H9 (cell line): Measurements from ENCODE around the gene DTD1. TPM values are rescaled to one million over a fixed set of nuclear protein-coding genes. Genes with fewer than 3 reads are reported as not detected.

Experiments
- DNase-seq: peaks from one replicate; pipeline ENCODE4 v3.0.0-alpha.2; 2017
- H2AFZ ChIP-seq: one replicate; pipeline ENCODE4 v1.6.1; 2013; ENCODE audit warnings: mild to moderate bottlenecking, low read length, control low read depth, moderate library complexity
- H2AK5ac ChIP-seq: 2 replicates; pipeline ENCODE4 v1.6.1; 2013; ENCODE audit warnings: low read length, control low read depth, mixed read lengths; ENCODE audit not compliant: insufficient read length
- H2BK120ac ChIP-seq: one replicate; pipeline ENCODE4 v1.6.1; 2013; ENCODE audit warnings: low read depth, mild to moderate bottlenecking, low read length, control low read depth, inconsistent platforms; ENCODE audit not compliant: poor library complexity, severe bottlenecking
- H2BK12ac ChIP-seq: 2 replicates; pipeline ENCODE4 v1.6.1; 2013; ENCODE audit warnings: low read length, control low read depth, mixed read lengths, low read depth; ENCODE audit not compliant: insufficient read length
- H2BK15ac ChIP-seq: 2 replicates; pipeline ENCODE4 v1.6.1; 2013; ENCODE audit warnings: low read depth, low read length, control low read depth
- H2BK20ac ChIP-seq: one replicate; pipeline ENCODE4 v1.6.1; 2013; ENCODE audit warnings: low read depth, mild to moderate bottlenecking, low read length, control low read depth, inconsistent platforms; ENCODE audit not compliant: poor library complexity, severe bottlenecking
- H2BK5ac ChIP-seq: 2 replicates; pipeline ENCODE4 v1.6.1; 2013; ENCODE audit warnings: low read length, control low read depth, mixed read lengths; ENCODE audit not compliant: insufficient read length
- H3K14ac ChIP-seq: 2 replicates; pipeline ENCODE4 v1.6.1; 2013; ENCODE audit warnings: low read length, control low read depth; ENCODE audit not compliant: insufficient read depth
- H3K18ac ChIP-seq: 2 replicates; pipeline ENCODE4 v1.6.1; 2013; ENCODE audit warnings: low read depth, mild to moderate bottlenecking, mixed read lengths, low read length, control low read depth; ENCODE audit not compliant: insufficient read length
- H3K23ac ChIP-seq: 2 replicates; pipeline ENCODE4 v1.6.1; 2013; ENCODE audit warnings: low read length, control low read depth, mixed read lengths, low read depth; ENCODE audit not compliant: insufficient read length
- H3K23me2 ChIP-seq: 2 replicates; pipeline ENCODE4 v1.6.1; 2013; ENCODE audit warnings: low read depth, mild to moderate bottlenecking, mixed read lengths, low read length, control low read depth; ENCODE audit not compliant: insufficient read length, poor library complexity, severe bottlenecking
- H3K27ac ChIP-seq: 2 replicates; pipeline ENCODE4 v1.5.1; 2013; ENCODE audit warnings: low read length, control low read depth, mixed read lengths, low read depth; ENCODE audit not compliant: insufficient read length
- H3K27me3 ChIP-seq: 2 replicates; pipeline ENCODE4 v1.6.1; 2013; ENCODE audit warnings: low read length, control low read depth, inconsistent platforms; ENCODE audit not compliant: insufficient read depth
- H3K4ac ChIP-seq: 2 replicates; pipeline ENCODE4 v1.6.1; 2013; ENCODE audit warnings: low read depth, mild to moderate bottlenecking, control low read depth, inconsistent platforms, low read length, moderate library complexity
- H3K4me1 ChIP-seq: 2 replicates; pipeline ENCODE4 v1.6.1; 2013; ENCODE audit warnings: low read length, control low read depth, inconsistent platforms; ENCODE audit not compliant: insufficient read depth
- H3K4me2 ChIP-seq: 2 replicates; pipeline ENCODE4 v1.6.1; 2013; ENCODE audit warnings: low read length, control low read depth, mixed read lengths; ENCODE audit not compliant: insufficient read length, insufficient read depth
- H3K56ac ChIP-seq: 2 replicates; pipeline ENCODE4 v1.6.1; 2013; ENCODE audit warnings: low read depth, mild to moderate bottlenecking, mixed read lengths, low read length, control low read depth; ENCODE audit not compliant: insufficient read length
- H3K79me1 ChIP-seq: 2 replicates; pipeline ENCODE4 v1.6.1; 2013; ENCODE audit warnings: low read depth, mild to moderate bottlenecking, moderate library complexity, low read length, control low read depth, inconsistent platforms; ENCODE audit not compliant: insufficient read depth, poor library complexity, severe bottlenecking
- H3K79me2 ChIP-seq: 2 replicates; pipeline ENCODE4 v1.6.1; 2013; ENCODE audit warnings: low read length, control low read depth, inconsistent platforms; ENCODE audit not compliant: insufficient read depth
- H3K9ac ChIP-seq: 2 replicates; pipeline ENCODE4 v1.6.1; 2013; ENCODE audit warnings: low read length, control low read depth, mixed read lengths; ENCODE audit not compliant: insufficient read length; ENCODE audit errors: extremely low read depth
- H3K9me3 ChIP-seq: one replicate; pipeline ENCODE4 v1.6.1; 2013; ENCODE audit warnings: low read depth, low read length, inconsistent platforms; ENCODE audit not compliant: control insufficient read depth
- H3T11ph ChIP-seq: one replicate; pipeline ENCODE4 v1.6.1; 2013; ENCODE audit warnings: mild to moderate bottlenecking, low read length, control low read depth, inconsistent platforms
- H4K20me1 ChIP-seq: one replicate; pipeline ENCODE4 v1.6.1; 2013; ENCODE audit not compliant: control insufficient read depth, insufficient read length, insufficient read depth
- H4K5ac ChIP-seq: 2 replicates; pipeline ENCODE4 v1.6.1; 2013; ENCODE audit warnings: low read depth, mild to moderate bottlenecking, mixed read lengths, low read length, control low read depth; ENCODE audit not compliant: insufficient read length
- H4K8ac ChIP-seq: replicated peaks from 2 replicates; pipeline ENCODE4 v1.6.1; 2013; ENCODE audit warnings: low read length, control low read depth, mixed read lengths, low read depth; ENCODE audit not compliant: insufficient read length
- H4K91ac ChIP-seq: 2 replicates; pipeline ENCODE4 v1.6.1; 2013; ENCODE audit warnings: low read depth, mild to moderate bottlenecking, moderate library complexity, mixed read lengths, low read length, control low read depth; ENCODE audit not compliant: insufficient read length
- H3K27ac Mint-ChIP-seq, 3 experiments: 2 replicates in 2 of 3; 3 replicates in 1 of 3; pipeline ENCODE4 v1.8.0; 2020 to 2021; ENCODE audit warnings: mixed read lengths in 3 of 3, mild to moderate bottlenecking in 1 of 3, moderate library complexity in 1 of 3
- H3K27me3 Mint-ChIP-seq: 2 replicates; pipeline ENCODE4 v1.8.0; 2021; ENCODE audit warnings: low read depth, mild to moderate bottlenecking, moderate library complexity, mixed read lengths
- H3K36me3 Mint-ChIP-seq, 3 experiments: 2 replicates in 2 of 3; 3 replicates in 1 of 3; pipeline ENCODE4 v1.8.0; 2020 to 2021; ENCODE audit warnings: low read depth in 3 of 3, mixed read lengths in 3 of 3; ENCODE audit not compliant: insufficient read depth in 1 of 3
- H3K4me1 Mint-ChIP-seq, 2 experiments: 2 replicates each; pipeline ENCODE4 v1.8.0; 2020; ENCODE audit warnings: mixed read lengths in 2 of 2
- H3K4me3 Mint-ChIP-seq, 2 experiments: 2 replicates in 1 of 2; 3 replicates in 1 of 2; pipeline ENCODE4 v1.8.0; 2020 to 2021; ENCODE audit warnings: mild to moderate bottlenecking in 2 of 2, mixed read lengths in 2 of 2, moderate library complexity in 1 of 2
- H3K9me3 Mint-ChIP-seq, 2 experiments: 2 replicates in 1 of 2; 3 replicates in 1 of 2; pipeline ENCODE4 v1.8.0; 2020; ENCODE audit warnings: mild to moderate bottlenecking in 2 of 2, mixed read lengths in 2 of 2, moderate library complexity in 1 of 2
- WGBS: extraction: QIAGEN DNeasy Blood & Tissue Kit; methylation state at CpG from one replicate; pipeline ENCODE4 v1.1.7; 2013; ENCODE audit warnings: missing lambda C conversion rate, low lambda C conversion rate, mixed read lengths; ENCODE audit not compliant: insufficient read length; ENCODE audit errors: extremely low coverage; 5-methylcytosine and 5-hydroxymethylcytosine counted together
- total RNA-seq: library from RNA; stranded (reverse); gene quantifications from 2 replicates; pipeline ENCODE4 v1.2.1, GENCODE V29; 2021
- TF ChIP-seq, protein P1 (sequence below): fragments of 200-600 bp; sonication (generic); conservative IDR thresholded peaks from 3 replicates; pipeline ENCODE4 v1.8.0; 2021; ENCODE audit warnings: antibody characterized with exemption, mild to moderate bottlenecking

The DTD1 gene
- total RNA-seq, 1 experiment from 2014 or later = 62.0 TPM

GRCh38 chr20:18677126-18677525 lies 89.3 kb downstream of the DTD1 start:
- H2BK20ac ChIP-seq = no peak overlapping the region
- no peaks in the 10 kb centered on the region for H3K27me3 ChIP-seq
- no peak overlapping the region for H3K14ac ChIP-seq
- no CpG with 5 or more reads among the region's 4 CpGs for WGBS
- H3K23ac ChIP-seq = no peak overlapping the region
- H2BK120ac ChIP-seq = no peak overlapping the region
- no peaks in the 10 kb centered on the region for H3K79me1 ChIP-seq
- no peak overlapping the region for H3K27ac ChIP-seq
- no peak overlapping the region for H4K91ac ChIP-seq
- peaks cover 5% of the 10 kb centered on the region; the same call in 1 of the 2 replicates for H3K4me1 ChIP-seq
- no peak overlapping the region for H3K4me3 Mint-ChIP-seq
- H2BK5ac ChIP-seq = no peak overlapping the region
- no peaks in the 10 kb centered on the region for H3K9me3 Mint-ChIP-seq
- peaks cover 17 to 19% of the 10 kb centered on the region in 2 experiments for H3K4me1 Mint-ChIP-seq
- no peak overlapping the region for H2BK15ac ChIP-seq
- no peaks in the 10 kb centered on the region; the same call in 1 of the 2 replicates for H3K27me3 Mint-ChIP-seq
- H4K8ac ChIP-seq = no peak overlapping the region
- no peak overlapping the region for H2AK5ac ChIP-seq
- no peak overlapping the region for H3K18ac ChIP-seq
- no peak overlapping the region for H3K4ac ChIP-seq
- no peak overlapping the region for H3K4me2 ChIP-seq
- H3K23me2 ChIP-seq = no peaks in the 10 kb centered on the region
- H2BK12ac ChIP-seq = no peak overlapping the region
- no peaks in the 10 kb centered on the region for H4K20me1 ChIP-seq
- no peak overlapping the region for H3K27ac Mint-ChIP-seq
- TF ChIP-seq, protein P1, sequence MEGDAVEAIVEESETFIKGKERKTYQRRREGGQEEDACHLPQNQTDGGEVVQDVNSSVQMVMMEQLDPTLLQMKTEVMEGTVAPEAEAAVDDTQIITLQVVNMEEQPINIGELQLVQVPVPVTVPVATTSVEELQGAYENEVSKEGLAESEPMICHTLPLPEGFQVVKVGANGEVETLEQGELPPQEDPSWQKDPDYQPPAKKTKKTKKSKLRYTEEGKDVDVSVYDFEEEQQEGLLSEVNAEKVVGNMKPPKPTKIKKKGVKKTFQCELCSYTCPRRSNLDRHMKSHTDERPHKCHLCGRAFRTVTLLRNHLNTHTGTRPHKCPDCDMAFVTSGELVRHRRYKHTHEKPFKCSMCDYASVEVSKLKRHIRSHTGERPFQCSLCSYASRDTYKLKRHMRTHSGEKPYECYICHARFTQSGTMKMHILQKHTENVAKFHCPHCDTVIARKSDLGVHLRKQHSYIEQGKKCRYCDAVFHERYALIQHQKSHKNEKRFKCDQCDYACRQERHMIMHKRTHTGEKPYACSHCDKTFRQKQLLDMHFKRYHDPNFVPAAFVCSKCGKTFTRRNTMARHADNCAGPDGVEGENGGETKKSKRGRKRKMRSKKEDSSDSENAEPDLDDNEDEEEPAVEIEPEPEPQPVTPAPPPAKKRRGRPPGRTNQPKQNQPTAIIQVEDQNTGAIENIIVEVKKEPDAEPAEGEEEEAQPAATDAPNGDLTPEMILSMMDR = no peak
- DNase-seq = no peak
- H3K36me3 Mint-ChIP-seq = no peaks in the 10 kb centered on the region; a peak in 1 of 7 replicates
- H4K5ac ChIP-seq = no peak overlapping the region
- H3K9ac ChIP-seq = no peak overlapping the region
- H2AFZ ChIP-seq = no peak overlapping the region
- no peaks in the 10 kb centered on the region for H3K9me3 ChIP-seq
- H3K79me2 ChIP-seq = no peaks in the 10 kb centered on the region
- no peak overlapping the region for H3T11ph ChIP-seq
- no peak overlapping the region for H3K56ac ChIP-seq
